GM06990 (cell line): ENCODE measurements around the gene GJC2.
"Not testable (repeated sequence)": the region's sequence is repeated elsewhere in the genome, so short reads cannot be mapped to it uniquely, and the experiment has no call there.

Experiments used
- DNase-seq: peaks from one replicate; pipeline ENCODE4 v3.0.0-alpha.2; 2011; ENCODE audit not compliant: insufficient read length; ENCODE audit errors: extremely low read depth
- H3K27me3 ChIP-seq: replicated peaks from 2 replicates; pipeline ENCODE4 v1.6.0; 2011; ENCODE audit warnings: low read length; ENCODE audit not compliant: control insufficient read depth, insufficient read depth
- H3K36me3 ChIP-seq: 2 replicates; pipeline ENCODE4 v1.5.1; 2011; ENCODE audit warnings: low read length; ENCODE audit not compliant: control insufficient read depth, insufficient read depth
- H3K4me3 ChIP-seq: replicated peaks from 2 replicates; pipeline ENCODE4 v1.5.1; 2011; ENCODE audit warnings: low read depth, mild to moderate bottlenecking, control low read depth, low read length
- CTCF ChIP-seq: IDR thresholded peaks from 2 replicates; pipeline ENCODE4 v1.5.1; 2011; ENCODE audit warnings: low read length, control low read depth, mild to moderate bottlenecking, inconsistent platforms; ENCODE audit not compliant: insufficient read depth, poor library complexity, severe bottlenecking

The GJC2 gene

GRCh38 chr1:228169345-228169744 is 19.6 kb downstream of the GJC2 start:
- H3K36me3 ChIP-seq, result no peaks in the 10 kb centered on the region; the same call in none of the 2 replicates
- no peak for TF ChIP-seq CTCF
- no peaks in the 10 kb centered on the region for H3K27me3 ChIP-seq
- no peak overlapping the region for H3K4me3 ChIP-seq
- DNase-seq, result no peak

DNA sequence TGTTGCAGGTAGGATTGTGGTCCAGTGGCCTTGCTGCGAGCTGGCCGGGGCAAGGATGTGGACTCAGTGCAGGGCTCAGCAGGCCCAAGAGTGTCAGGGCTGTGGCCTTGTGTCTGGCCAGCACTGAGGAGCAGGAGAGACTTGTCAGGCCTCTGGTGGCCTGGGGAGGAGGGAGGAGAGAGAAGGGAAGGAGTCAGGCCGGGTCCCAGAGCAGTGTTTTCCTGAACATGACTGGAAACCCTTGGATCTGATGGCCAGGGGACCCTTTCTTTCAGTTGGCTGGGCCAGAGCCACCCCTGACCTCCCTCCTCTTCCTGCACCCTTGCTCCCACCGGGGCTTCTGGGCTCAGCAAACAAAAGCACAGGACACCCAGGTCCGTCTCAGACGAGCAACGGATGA is 20.9 kb downstream of the GJC2 start:
- Histone ChIP-seq H3K27me3 (no peaks in the 10 kb centered on the region), H3K36me3 (no peaks in the 10 kb centered on the region; the same call in none of the 2 replicates), H3K4me3 (no peak overlapping the region)
- no peak for DNase-seq
- no peak for TF ChIP-seq CTCF

DNA sequence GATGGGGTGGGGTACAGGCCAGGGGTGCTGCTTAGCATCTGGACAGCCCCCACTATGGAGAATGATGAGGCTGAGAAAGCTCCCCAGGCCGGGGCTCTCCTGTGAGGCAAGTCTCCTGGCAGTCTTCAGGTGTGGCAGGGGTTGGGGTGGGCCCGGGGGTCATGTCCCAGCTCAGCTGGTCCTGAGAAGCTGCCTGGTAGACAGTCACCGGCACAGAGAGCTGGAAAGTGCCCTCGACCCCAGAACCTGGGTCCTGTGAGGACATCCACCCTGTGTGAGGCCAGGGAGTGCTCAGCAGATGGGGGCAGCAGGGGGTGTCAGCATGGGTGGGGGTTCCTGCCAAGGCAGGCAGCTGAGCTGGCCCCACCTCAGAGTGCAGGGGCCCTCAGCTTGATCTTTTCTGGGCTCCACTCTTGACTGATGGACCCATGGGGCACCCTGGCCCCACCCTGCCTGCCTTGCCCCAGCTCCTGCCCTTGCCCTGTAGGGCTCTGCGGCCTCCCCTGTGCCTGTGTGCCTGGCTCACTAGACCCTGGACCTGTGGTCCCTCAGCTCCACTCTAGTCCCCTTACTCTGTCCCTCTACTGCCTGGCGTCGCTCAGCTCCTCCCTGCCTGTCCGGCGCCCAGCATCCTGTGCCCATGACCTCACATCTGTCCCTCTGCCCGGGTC is 21.6 kb downstream of the GJC2 start:
- H3K4me3 ChIP-seq, result no peak overlapping the region

GRCh38 chr1:228172591-228173527 is 23.1 kb downstream of the GJC2 start:
- no peaks in the 10 kb centered on the region; the same call in none of the 2 replicates for H3K36me3 ChIP-seq
- H3K4me3 ChIP-seq, result no peak overlapping the region
- no peaks in the 10 kb centered on the region for H3K27me3 ChIP-seq
- no peak for DNase-seq
- TF ChIP-seq CTCF, result no peak

More for the DNA sequence above, 21.6 kb downstream of the GJC2 start:
- no peaks in the 10 kb centered on the region; the same call in none of the 2 replicates for H3K36me3 ChIP-seq
- no peak for DNase-seq
- H3K27me3 ChIP-seq, result no peaks in the 10 kb centered on the region
- TF ChIP-seq CTCF, result no peak

DNA sequence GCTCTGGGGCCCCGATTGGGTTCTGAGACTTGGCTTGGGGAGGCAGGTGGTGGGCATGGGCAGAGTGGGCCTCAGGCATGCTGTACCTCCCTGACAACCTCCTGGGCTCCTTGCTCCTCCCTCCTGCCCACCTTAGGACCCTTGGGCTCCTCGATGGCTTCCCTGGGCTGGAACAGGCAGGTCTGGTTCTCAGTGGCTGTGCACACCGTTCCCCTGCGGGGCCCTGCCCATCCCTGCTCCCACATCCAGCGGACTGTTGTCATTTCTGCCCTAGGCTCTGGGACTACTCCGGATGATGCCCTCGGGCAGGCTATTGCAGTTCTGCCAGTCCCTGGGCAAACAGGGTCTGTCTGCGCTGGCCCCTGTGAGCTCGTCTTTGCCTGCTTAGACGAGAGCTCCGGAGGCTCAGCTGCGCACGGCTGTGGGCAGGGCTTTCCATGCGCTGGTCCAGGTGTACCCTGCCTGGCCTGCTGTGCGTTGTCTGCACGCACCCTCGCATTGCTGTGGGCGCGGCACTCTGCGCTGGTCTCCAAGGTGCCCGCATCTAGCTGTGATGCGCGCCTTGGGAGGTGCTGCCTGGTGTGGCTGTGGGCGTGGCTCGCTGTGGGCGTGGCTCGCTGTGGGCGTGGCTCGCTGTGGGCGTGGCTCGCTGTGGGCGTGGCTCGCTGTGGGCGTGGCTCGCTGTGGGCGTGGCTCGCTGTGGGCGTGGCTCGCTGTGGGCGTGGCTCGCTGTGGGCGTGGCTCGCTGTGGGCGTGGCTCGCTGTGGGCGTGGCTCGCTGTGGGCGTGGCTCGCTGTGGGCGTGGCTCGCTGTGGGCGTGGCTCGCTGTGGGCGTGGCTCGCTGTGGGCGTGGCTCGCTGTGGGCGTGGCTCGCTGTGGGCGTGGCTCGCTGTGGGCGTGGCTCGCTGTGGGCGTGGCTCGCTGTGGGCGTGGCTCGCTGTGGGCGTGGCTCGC is 24.1 kb downstream of the GJC2 start:
- H3K4me3 ChIP-seq, H3K27me3 ChIP-seq, H3K36me3 ChIP-seq, DNase-seq: not testable (repeated sequence)
